SU-DHL-6 (cell line): ENCODE data around the gene OBSCN.

Experiments used
- CTCF ChIP-seq: fragments of 200-600 bp; sonication (generic); IDR thresholded peaks from one replicate; pipeline ENCODE4 v1.5.1; 2017; ENCODE audit warnings: antibody characterized with exemption, mild to moderate bottlenecking, low read length, moderate library complexity; ENCODE audit not compliant: insufficient read depth, poor library complexity, severe bottlenecking
- EZH2phosphoT487 ChIP-seq: fragments of 200-600 bp; sonication (generic), shearing (Covaris generic); conservative IDR thresholded peaks from 2 replicates; pipeline ENCODE4 v1.6.1; 2018; ENCODE audit warnings: mild to moderate bottlenecking, antibody characterized with exemption, low read length, moderate library complexity, mixed read lengths

GRCh38 chr1:228194921-228195812 is 12.7 kb upstream of the OBSCN start:
- TF ChIP-seq CTCF, result no peak
- TF ChIP-seq EZH2phosphoT487, result no peak
